OCI-LY7 (cell line): ENCODE data around the gene MUC20. TPM values are rescaled to one million over a fixed set of nuclear protein-coding genes. Genes with fewer than 3 reads are reported as not detected.

Source experiments
- BruUV-seq: library from RNA; stranded (reverse); fragments of 400-500 nt; replicated peaks from 2 replicates; lab custom pipeline; 2021; lab: Mats Ljungman, UMichigan
- CTCF ChIA-PET: fragments of 300-600 bp; sonication (Branson Sonifier 250); formaldehyde crosslinking; loops from one replicate; lab custom pipeline; 2022; ENCODE audit warnings: antibody characterized with exemption; ENCODE audit not compliant: unreplicated experiment; lab: Charles Lee
- POLR2A ChIA-PET: fragments of 300-600 bp; sonication (Branson Sonifier 250); formaldehyde crosslinking; loops from one replicate; lab custom pipeline; 2022; ENCODE audit warnings: antibody characterized with exemption; lab: Charles Lee
- DNase-seq: peaks from one replicate; pipeline ENCODE4 v3.0.0-alpha.2; 2015; ENCODE audit warnings: low spot score
- H2AFZ ChIP-seq: fragments of 200-600 bp; sonication (generic), shearing (Covaris generic); 2 replicates; pipeline ENCODE4 v1.6.1; 2014; ENCODE audit warnings: mild to moderate bottlenecking, antibody characterized with exemption, low read length, moderate library complexity
- H3K27ac ChIP-seq: fragments of 200-600 bp; sonication (generic); 2 replicates; pipeline ENCODE4 v1.5.1; 2014; ENCODE audit warnings: mixed run types, low read depth, mild to moderate bottlenecking, moderate library complexity, low read length, inconsistent platforms; ENCODE audit not compliant: poor library complexity, severe bottlenecking
- H3K36me3 ChIP-seq: fragments of 200-600 bp; sonication (generic); 2 replicates; pipeline ENCODE4 v1.6.1; 2014; ENCODE audit warnings: mild to moderate bottlenecking, antibody characterized with exemption, low read length, moderate library complexity, mixed read lengths; ENCODE audit not compliant: insufficient read depth
- H3K4me1 ChIP-seq: fragments of 200-600 bp; sonication (generic); 2 replicates; pipeline ENCODE4 v1.5.1; 2014; ENCODE audit warnings: mild to moderate bottlenecking, low read length; ENCODE audit not compliant: insufficient read depth, poor library complexity, severe bottlenecking
- H3K4me2 ChIP-seq: fragments of 200-600 bp; sonication (generic); 2 replicates; pipeline ENCODE4 v1.6.1; 2014; ENCODE audit warnings: mild to moderate bottlenecking, low read length
- H3K4me3 ChIP-seq: fragments of 200-600 bp; sonication (generic); 2 replicates; pipeline ENCODE4 v1.5.1; 2014; ENCODE audit warnings: mild to moderate bottlenecking, low read depth, low read length; ENCODE audit not compliant: poor library complexity, severe bottlenecking
- H3K79me2 ChIP-seq: fragments of 200-600 bp; sonication (generic); 2 replicates; pipeline ENCODE4 v1.6.1; 2016; ENCODE audit warnings: low read depth, mild to moderate bottlenecking, low read length, moderate library complexity, mixed read lengths; ENCODE audit not compliant: insufficient read depth
- H3K9me2 ChIP-seq: fragments of 200-600 bp; sonication (generic); 2 replicates; pipeline ENCODE4 v1.6.1; 2016; ENCODE audit warnings: mild to moderate bottlenecking, low read length, mixed read lengths; ENCODE audit not compliant: insufficient read depth
- H3K9me3 ChIP-seq: fragments of 200-600 bp; sonication (generic); 2 replicates; pipeline ENCODE4 v1.6.1; 2014; ENCODE audit warnings: mild to moderate bottlenecking, mixed run types, low read length, mixed read lengths
- H4K20me1 ChIP-seq: fragments of 200-600 bp; sonication (generic); 2 replicates; pipeline ENCODE4 v1.6.1; 2014; ENCODE audit warnings: mild to moderate bottlenecking, antibody characterized with exemption, low read length, moderate library complexity, mixed read lengths; ENCODE audit not compliant: insufficient read depth
- EZH2phosphoT487 ChIP-seq: fragments of 200-600 bp; sonication (generic); IDR thresholded peaks from 2 replicates; pipeline ENCODE4 v1.6.1; 2018; ENCODE audit warnings: low read depth, borderline replicate concordance, mild to moderate bottlenecking, mixed run types, antibody characterized with exemption, low read length, moderate library complexity, mixed read lengths
- intact Hi-C: fragments of 100-400 bp; cut with micrococcal nuclease; formaldehyde crosslinking; loops from one replicate; pipeline ENCODE4 v1.10.0; 2022; ENCODE audit not compliant: unreplicated experiment
- total RNA-seq, 2 experiments: library from RNA; depleted of rRNA in 1 of 2; stranded (reverse); fragments of >200 nt in 1 of 2; shearing (Covaris generic) in 1 of 2; gene quantifications; 2 replicates each; pipeline ENCODE4 v1.2.3, GENCODE V29; 2014 to 2022
- TF ChIP-seq, protein P1 (sequence below): fragments of 200-600 bp; sonication (generic); conservative IDR thresholded peaks from 2 replicates; pipeline ENCODE4 v1.5.1; 2014; ENCODE audit warnings: mild to moderate bottlenecking, antibody characterized with exemption, low read length, moderate library complexity, mixed read lengths

Gene MUC20
- total RNA-seq, 2 experiments from 2014 or later = 0.40 to 1.1 TPM

- no peak for DNase-seq
- ChIA-PET POLR2A (no interaction called here), CTCF (no interaction called here)
- Histone ChIP-seq H3K79me2 (no peaks in the 10 kb centered on the region), H3K9me2 (no peaks in the 10 kb centered on the region), H3K9me3 (no peaks in the 10 kb centered on the region), H3K4me2 (no peak overlapping the region), H3K27ac (no peak overlapping the region), H2AFZ (no peak overlapping the region), H3K4me1 (no peaks in the 10 kb centered on the region), H4K20me1 (no peaks in the 10 kb centered on the region), H3K4me3 (no peak overlapping the region), H3K36me3 (no peaks in the 10 kb centered on the region)
- no TSS peak for BruUV-seq
- intact Hi-C loops = no loop called here
- TF ChIP-seq, protein P1, sequence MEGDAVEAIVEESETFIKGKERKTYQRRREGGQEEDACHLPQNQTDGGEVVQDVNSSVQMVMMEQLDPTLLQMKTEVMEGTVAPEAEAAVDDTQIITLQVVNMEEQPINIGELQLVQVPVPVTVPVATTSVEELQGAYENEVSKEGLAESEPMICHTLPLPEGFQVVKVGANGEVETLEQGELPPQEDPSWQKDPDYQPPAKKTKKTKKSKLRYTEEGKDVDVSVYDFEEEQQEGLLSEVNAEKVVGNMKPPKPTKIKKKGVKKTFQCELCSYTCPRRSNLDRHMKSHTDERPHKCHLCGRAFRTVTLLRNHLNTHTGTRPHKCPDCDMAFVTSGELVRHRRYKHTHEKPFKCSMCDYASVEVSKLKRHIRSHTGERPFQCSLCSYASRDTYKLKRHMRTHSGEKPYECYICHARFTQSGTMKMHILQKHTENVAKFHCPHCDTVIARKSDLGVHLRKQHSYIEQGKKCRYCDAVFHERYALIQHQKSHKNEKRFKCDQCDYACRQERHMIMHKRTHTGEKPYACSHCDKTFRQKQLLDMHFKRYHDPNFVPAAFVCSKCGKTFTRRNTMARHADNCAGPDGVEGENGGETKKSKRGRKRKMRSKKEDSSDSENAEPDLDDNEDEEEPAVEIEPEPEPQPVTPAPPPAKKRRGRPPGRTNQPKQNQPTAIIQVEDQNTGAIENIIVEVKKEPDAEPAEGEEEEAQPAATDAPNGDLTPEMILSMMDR = no peak
- no peak for TF ChIP-seq EZH2phosphoT487
Observed at GRCh38 chr3:195753581-195753980, 32.8 kb downstream of the MUC20 start.

DNA sequence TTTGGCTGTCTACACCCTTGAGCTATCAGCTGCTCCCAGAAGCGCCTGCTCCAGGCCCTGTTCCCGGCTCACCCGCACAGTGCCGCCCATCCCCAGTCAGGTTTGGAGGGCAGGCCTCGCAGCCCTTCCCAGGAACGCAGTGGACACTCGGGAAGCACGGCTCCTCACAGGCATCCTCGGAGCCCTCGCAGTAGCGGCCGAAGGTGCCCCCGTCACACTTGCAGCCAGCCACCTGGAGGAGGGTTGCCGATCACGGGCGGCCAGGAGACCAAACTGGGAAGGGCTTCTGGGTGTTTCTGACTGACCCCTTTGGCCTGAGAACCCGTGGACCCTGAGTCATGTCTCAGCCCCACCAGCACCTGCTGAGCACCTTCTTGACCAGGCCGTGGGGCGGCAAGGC is 33.4 kb downstream of the MUC20 start:
- no peak overlapping the region for H3K4me2 ChIP-seq
- H2AFZ ChIP-seq = no peak overlapping the region
- H3K36me3 ChIP-seq = no peaks in the 10 kb centered on the region
- H3K4me1 ChIP-seq = no peaks in the 10 kb centered on the region
- BruUV-seq = no TSS peak
- no peaks in the 10 kb centered on the region for H3K79me2 ChIP-seq
- H3K27ac ChIP-seq = no peak overlapping the region
- DNase-seq = no peak
- H3K4me3 ChIP-seq = no peak overlapping the region
- H4K20me1 ChIP-seq = no peaks in the 10 kb centered on the region
- no peak for TF ChIP-seq EZH2phosphoT487
- TF ChIP-seq, protein P1 = no peak
- ChIA-PET CTCF (no interaction called here), POLR2A (no interaction called here)
- H3K9me3 ChIP-seq = no peaks in the 10 kb centered on the region
- no peaks in the 10 kb centered on the region for H3K9me2 ChIP-seq
- intact Hi-C loops = no loop called here

DNA sequence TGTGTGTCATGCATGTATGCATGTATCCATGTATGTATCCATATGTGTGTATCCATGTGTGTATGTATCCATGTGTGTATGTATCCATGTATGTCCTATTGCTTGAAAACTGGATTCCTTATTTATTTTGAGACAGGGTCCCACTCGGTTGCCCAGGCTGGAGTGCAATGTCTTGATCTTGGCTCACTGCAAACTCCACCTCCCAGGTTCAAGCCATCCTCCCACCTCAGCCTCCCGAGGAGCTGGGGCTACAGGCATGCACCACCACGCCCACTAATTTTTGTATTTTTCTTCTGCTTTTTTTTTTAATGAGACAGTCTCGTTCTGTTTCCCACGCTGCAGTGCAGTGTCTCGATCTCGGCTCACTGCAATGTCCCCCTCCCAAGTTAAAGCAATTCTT is 34.1 kb downstream of the MUC20 start:
- intact Hi-C loops = no loop called here
- Histone ChIP-seq H3K9me2 (no peaks in the 10 kb centered on the region), H2AFZ (no peak overlapping the region), H3K9me3 (no peaks in the 10 kb centered on the region), H3K79me2 (no peaks in the 10 kb centered on the region), H3K4me3 (no peak overlapping the region), H3K4me2 (no peak overlapping the region), H3K4me1 (no peaks in the 10 kb centered on the region), H4K20me1 (no peaks in the 10 kb centered on the region), H3K27ac (no peak overlapping the region), H3K36me3 (no peaks in the 10 kb centered on the region)
- TF ChIP-seq EZH2phosphoT487 = no peak
- TF ChIP-seq, protein P1 = no peak
- DNase-seq = no peak
- CTCF ChIA-PET = no interaction called here
- POLR2A ChIA-PET = interaction anchor here (0.7 kb wide), 1 partner anchor 12 kb away, joined by 3 read pairs; no protein-coding TSS in a partner anchor
- no TSS peak for BruUV-seq
